GM12878 (cell line): ENCODE measurements around the gene CSTF1. TPM values are rescaled to one million over a fixed set of nuclear protein-coding genes. Genes with fewer than 3 reads are reported as not detected.

Source experiments
- ATAC-seq: fragments of 200-7000 bp; cut with Tn5 transposase; 3 replicates; pipeline ENCODE4 v1.9.1; 2020; ENCODE audit warnings: mild to moderate bottlenecking, moderate library complexity
- BruUV-seq: library from RNA; stranded (reverse); fragments of 400-500 nt; replicated peaks from 2 replicates; lab custom pipeline; 2021; lab: Mats Ljungman, UMichigan
- CTCF ChIA-PET: fragments of 300-600 bp; sonication (Branson Sonifier 250); formaldehyde crosslinking; extraction: SDS; loops from one replicate; lab custom pipeline; 2021; ENCODE audit warnings: inconsistent platforms; lab: Yijun Ruan, JAX
- POLR2A ChIA-PET: fragments of 350-600 bp; formaldehyde crosslinking; extraction: SDS; loops from one replicate; lab custom pipeline; 2021; ENCODE audit warnings: inconsistent platforms; lab: Charles Lee
- RAD21 ChIA-PET: fragments of 300-600 bp; sonication (Branson Sonifier 250); formaldehyde crosslinking; loops from one replicate; lab custom pipeline; 2023; ENCODE audit warnings: antibody characterized with exemption; ENCODE audit not compliant: unreplicated experiment; lab: Charles Lee
- SMC1A ChIA-PET: fragments of 300-600 bp; sonication (Branson Sonifier 250); formaldehyde crosslinking; loops from one replicate; lab custom pipeline; 2023; ENCODE audit not compliant: unreplicated experiment, uncharacterized antibody; lab: Charles Lee
- DNase-seq: peaks from one replicate; pipeline ENCODE4 v3.0.0-alpha.2; 2011; ENCODE audit warnings: low read depth, low spot score
- FAIRE-seq: peaks from 3 replicates; lab custom pipeline; 2011; peaks lifted over from hg19 to GRCh38; lab: Jason Lieb, UNC
- H2AFZ ChIP-seq: 2 replicates; pipeline ENCODE4 v1.6.0; 2011; ENCODE audit warnings: low read depth, low read length, control low read depth; ENCODE audit not compliant: control insufficient read depth
- H3K27ac ChIP-seq: 2 replicates; pipeline ENCODE4 v1.5.1; 2011; ENCODE audit warnings: control low read depth; ENCODE audit not compliant: control insufficient read depth, insufficient read depth
- H3K27me3 ChIP-seq, 2 experiments: replicated peaks in 1 of 2; 2 replicates each; pipeline versions ENCODE4 v1.6.0 to v1.6.1; 2011; ENCODE audit warnings: low read length in 1 of 2; ENCODE audit not compliant: control insufficient read depth in 2 of 2, insufficient read depth in 2 of 2
- H3K36me3 ChIP-seq, 2 experiments: 2 replicates each; pipeline ENCODE4 v1.5.1; 2011; ENCODE audit warnings: low read length in 1 of 2; ENCODE audit not compliant: control insufficient read depth in 2 of 2, insufficient read depth in 2 of 2
- H3K4me1 ChIP-seq: 2 replicates; pipeline ENCODE4 v1.6.1; 2011; ENCODE audit warnings: mild to moderate bottlenecking, low read length, moderate library complexity, mixed read lengths; ENCODE audit not compliant: control insufficient read depth, insufficient read depth
- H3K4me2 ChIP-seq: 2 replicates; pipeline ENCODE4 v1.6.0; 2011; ENCODE audit warnings: control low read depth; ENCODE audit not compliant: control insufficient read depth, insufficient read depth
- H3K4me3 ChIP-seq: fragments of 200-600 bp; sonication (generic); 2 replicates; pipeline ENCODE4 v1.5.1; 2016
- H3K79me2 ChIP-seq: 2 replicates; pipeline ENCODE4 v1.6.0; 2011; ENCODE audit warnings: low read length; ENCODE audit not compliant: control insufficient read depth, insufficient read depth
- H3K9ac ChIP-seq: 2 replicates; pipeline ENCODE4 v1.8.0; 2011; ENCODE audit warnings: low read length, control low read depth, mixed read lengths; ENCODE audit not compliant: control insufficient read depth, insufficient read depth
- H3K9me3 ChIP-seq: replicated peaks from 3 replicates; pipeline ENCODE4 v1.5.1; 2011; ENCODE audit warnings: mild to moderate bottlenecking, low read length; ENCODE audit not compliant: control insufficient read depth, insufficient read depth
- H4K20me1 ChIP-seq: 2 replicates; pipeline ENCODE4 v1.6.0; 2011; ENCODE audit not compliant: control insufficient read depth, insufficient read depth
- ATF7 ChIP-seq: fragments of 450-650 bp; IDR thresholded peaks from 2 replicates; pipeline ENCODE4 v1.6.1; 2016; ENCODE audit warnings: low read depth, mild to moderate bottlenecking
- CUX1 ChIP-seq: IDR thresholded peaks from 2 replicates; pipeline ENCODE4 v1.6.1; 2012; ENCODE audit warnings: improper control_type of control experiment, low read depth, low read length; ENCODE audit not compliant: insufficient replicate concordance
- IRF3 ChIP-seq: fragments of 450-650 bp; IDR thresholded peaks from 2 replicates; pipeline ENCODE4 v1.6.1; 2014; ENCODE audit warnings: mild to moderate bottlenecking
- NFYB ChIP-seq: IDR thresholded peaks from 2 replicates; pipeline ENCODE4 v1.6.1; 2011; ENCODE audit warnings: low read depth, mild to moderate bottlenecking, low read length, improper control_type of control experiment, moderate library complexity; ENCODE audit not compliant: insufficient read depth
- POLR2AphosphoS5 ChIP-seq: IDR thresholded peaks from 2 replicates; pipeline ENCODE4 v1.6.1; 2011; ENCODE audit warnings: mild to moderate bottlenecking, low read length, inconsistent platforms
- PRDM15 ChIP-seq: fragments of 450-650 bp; formaldehyde crosslinking; IDR thresholded peaks from 2 replicates; pipeline ENCODE4 v1.4.0; 2020; ENCODE audit warnings: mild to moderate bottlenecking, moderate library complexity
- SMAD1 ChIP-seq: fragments of 450-650 bp; IDR thresholded peaks from 2 replicates; pipeline ENCODE4 v1.6.1; 2018; ENCODE audit warnings: mild to moderate bottlenecking, low read depth; ENCODE audit not compliant: partially characterized antibody
- ZNF207 ChIP-seq: fragments of 450-650 bp; IDR thresholded peaks from 2 replicates; pipeline ENCODE4 v1.6.1; 2014; ENCODE audit warnings: antibody characterized with exemption, mild to moderate bottlenecking, borderline replicate concordance
- ZNF592 ChIP-seq: fragments of 450-650 bp; IDR thresholded peaks from 2 replicates; pipeline ENCODE4 v1.6.1; 2017; ENCODE audit warnings: mild to moderate bottlenecking, moderate library complexity
- WGBS: methylation state at CpG from one replicate; pipeline ENCODE4 v1.1.6; 2016; ENCODE audit warnings: low lambda C conversion rate; ENCODE audit not compliant: insufficient replicate concordance, insufficient coverage; ENCODE audit errors: missing lambda C conversion rate; 5-methylcytosine and 5-hydroxymethylcytosine counted together
- in situ Hi-C: fragments of 300-500 bp; cut with MboI; formaldehyde crosslinking; loops from 9 replicates; pipeline ENCODE4 v1.14.3; 2018; ENCODE audit warnings: mixed read lengths
- intact Hi-C: fragments of 100-400 bp; cut with micrococcal nuclease; formaldehyde crosslinking; loops from one replicate; pipeline ENCODE4 v1.14.2; 2022; ENCODE audit not compliant: unreplicated experiment
- polyA plus RNA-seq, 11 experiments: library from polyadenylated mRNA; depleted of rRNA in 4 of 11; unstranded in 6 of 11; stranded (reverse) in 5 of 11; fragments of >200 nt; fragmentation: Nextera tagmentation in 4 of 11; fragmentation: Illumina TruSeq in 1 of 11; extraction: Ambion mirVana in 4 of 11; extraction: Trizol in 1 of 11; gene quantifications; 1 replicate in 1 of 11; 2 replicates in 10 of 11; pipeline versions ENCODE4 v1.2.1 to v1.2.3, GENCODE V29; 2011 to 2016; ENCODE audit warnings: inconsistent platforms in 2 of 11, missing spikeins in 2 of 11, low read depth in 1 of 11
- total RNA-seq, 4 experiments: library from RNA; depleted of rRNA in 3 of 4; stranded (reverse); fragments of >200 nt in 3 of 4; fragmentation: Illumina TruSeq in 1 of 4; extraction: Trizol in 1 of 4; gene quantifications; 2 replicates each; pipeline versions ENCODE4 v1.2.1 to v1.2.3, GENCODE V29; 2013 to 2021

The CSTF1 gene
- total and polyA plus RNA-seq, 10 of the 15 experiments (the other 5 are each of a cell fraction or from before 2014, with no cell fraction given), result 41.8 to 89.1 (median 50.1) TPM

GRCh38 chr20:56378386-56378785 lies 14.1 kb upstream of the CSTF1 start:
- ChIA-PET RAD21 (no interaction called here), SMC1A (no interaction called here), POLR2A (no interaction called here), CTCF (no interaction called here)
- ATAC-seq, result no peak
- Histone ChIP-seq H2AFZ (no peak overlapping the region), H3K9ac (no peak overlapping the region), H3K36me3 (peaks cover 7 to 33% of the 10 kb centered on the region in 2 experiments), H3K4me3 (no peak overlapping the region), H3K27me3 (no peaks in the 10 kb centered on the region), H3K9me3 (no peaks in the 10 kb centered on the region), H3K27ac (no peak overlapping the region), H4K20me1 (no peaks in the 10 kb centered on the region), H3K79me2 (peaks cover 11% of the 10 kb centered on the region), H3K4me1 (no peaks in the 10 kb centered on the region; the same call in 1 of the 2 replicates), H3K4me2 (no peak overlapping the region)
- no peak for FAIRE-seq
- WGBS, result 97% methylated on average over 3 of the region's 3 CpGs
- intact Hi-C loops (no loop called here), in situ Hi-C loops (no loop called here)
- BruUV-seq, result no TSS peak
- no peak for DNase-seq
- TF ChIP-seq SMAD1 (no peak), NFYB (no peak), PRDM15 (CRISPR knock-in tag) (no peak), POLR2AphosphoS5 (no peak), IRF3 (no peak), ATF7 (no peak), ZNF592 (no peak), CUX1 (no peak), ZNF207 (no peak)
